Renal cortical epithelial cell (primary cell): ENCODE results near the gene ABCA5. TPM values are rescaled to one million over a fixed set of nuclear protein-coding genes. Genes with fewer than 3 reads are reported as not detected.
A peak's percentile ranks its signal among the peaks of the same experiment; 100 is the strongest.
"Not testable (repeated sequence)": the region's sequence is repeated elsewhere in the genome, so short reads cannot be mapped to it uniquely, and the experiment has no call there.

ENCODE experiments used
- DNase-seq: peaks from one replicate; pipeline ENCODE4 v3.0.0-alpha.2; 2011; ENCODE audit warnings: low read depth
- total RNA-seq: library from RNA; depleted of rRNA; stranded (reverse); fragments of >200 nt; gene quantifications from 2 replicates; pipeline ENCODE4 v1.2.3, GENCODE V29; 2014

ABCA5 gene
- total RNA-seq, 1 donor from 2014 or later: 10.4 TPM

DNA sequence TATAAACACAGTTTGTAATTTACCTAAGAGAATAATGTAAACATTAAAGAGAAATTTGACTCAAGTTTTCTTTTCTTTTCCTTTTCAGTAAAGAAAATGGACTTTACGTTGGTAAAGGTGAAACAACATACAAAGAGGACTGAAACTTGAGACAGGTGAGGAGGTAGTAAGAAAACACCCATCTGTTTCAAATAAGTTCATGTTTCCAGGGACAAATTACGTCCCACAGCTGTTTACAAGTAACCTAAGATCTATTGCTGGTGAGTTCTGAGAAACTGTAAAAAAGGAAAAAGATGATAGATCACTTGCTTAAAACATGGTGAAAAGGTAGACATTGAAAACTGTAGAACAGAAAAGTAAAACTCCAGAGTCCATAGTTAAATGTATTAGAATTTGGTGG lies 4.8 kb upstream of the ABCA5 start:
- no peak for DNase-seq

DNA sequence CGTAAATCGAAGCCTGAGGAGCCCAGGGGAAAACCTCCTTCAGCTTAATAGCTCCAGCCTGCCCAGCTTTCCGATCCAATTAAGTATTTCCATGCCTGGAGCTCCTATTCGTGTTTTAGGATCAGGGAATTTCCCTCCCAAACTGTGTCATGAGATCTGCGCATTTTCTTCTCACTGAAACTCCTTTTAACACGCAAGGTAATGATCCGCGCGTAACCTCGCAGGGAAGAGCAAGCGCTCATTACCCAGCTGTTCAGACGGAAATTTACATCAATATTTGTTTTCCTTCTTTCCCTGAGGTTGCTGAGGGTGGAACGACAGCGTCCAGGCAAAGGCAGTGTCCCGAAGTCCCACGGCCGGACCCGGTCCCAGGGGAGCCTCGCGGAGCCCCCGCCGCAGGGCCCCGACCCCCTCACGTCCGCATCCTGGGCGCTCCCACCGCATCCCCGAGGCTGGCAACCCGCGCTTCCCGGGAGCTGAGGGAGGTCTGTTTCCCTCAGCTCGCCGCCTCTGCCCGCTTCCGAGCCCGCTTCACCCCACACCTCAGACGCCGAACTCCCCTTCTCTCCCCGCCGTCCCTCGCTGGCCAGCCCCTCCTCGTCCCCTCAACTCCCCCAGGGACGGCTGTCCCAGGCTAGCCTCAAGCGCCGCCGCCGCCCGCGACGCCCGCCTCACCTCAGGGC lies 415 bp downstream of the ABCA5 start:
- peak; percentile 49 for DNase-seq

DNA sequence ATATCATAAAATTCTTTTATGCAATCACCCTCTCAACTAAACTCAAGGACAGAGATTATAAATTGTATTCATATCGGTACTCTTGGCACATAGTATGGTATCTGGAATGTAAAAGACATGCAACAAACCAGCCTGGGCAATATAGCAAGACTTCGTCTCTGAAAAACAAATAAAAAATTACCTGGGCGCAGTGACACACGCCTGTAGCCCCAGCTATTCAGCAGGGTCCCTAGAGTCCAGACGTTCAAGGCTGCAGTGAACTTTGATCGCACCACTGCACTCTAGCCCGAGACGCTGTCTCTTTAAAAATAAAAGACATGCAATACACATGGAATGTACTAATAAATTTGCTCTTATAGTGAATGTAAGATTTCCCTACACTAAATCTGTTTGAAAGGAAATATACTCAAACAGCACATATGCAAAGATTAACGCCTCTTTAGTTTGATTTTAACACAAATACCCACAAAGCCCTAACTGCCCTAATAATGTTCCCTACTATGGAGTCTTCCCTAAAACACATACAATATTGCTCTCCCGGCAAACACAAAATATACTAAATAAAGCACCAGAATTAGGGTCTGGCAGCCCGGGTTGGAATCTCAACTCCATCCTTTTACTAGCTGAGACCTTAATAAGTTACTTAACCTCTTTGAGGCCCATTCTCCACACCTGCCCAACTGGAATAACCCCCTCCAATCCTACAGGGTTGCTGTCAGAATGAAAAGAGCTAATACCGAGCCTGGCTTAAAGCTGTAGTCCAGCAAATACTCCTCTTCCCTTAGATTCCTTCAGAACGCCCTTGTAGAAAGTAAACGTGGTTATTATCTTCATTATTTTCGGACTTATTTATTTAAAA lies 1.2 kb downstream of the ABCA5 start:
- DNase-seq: no peak

DNA sequence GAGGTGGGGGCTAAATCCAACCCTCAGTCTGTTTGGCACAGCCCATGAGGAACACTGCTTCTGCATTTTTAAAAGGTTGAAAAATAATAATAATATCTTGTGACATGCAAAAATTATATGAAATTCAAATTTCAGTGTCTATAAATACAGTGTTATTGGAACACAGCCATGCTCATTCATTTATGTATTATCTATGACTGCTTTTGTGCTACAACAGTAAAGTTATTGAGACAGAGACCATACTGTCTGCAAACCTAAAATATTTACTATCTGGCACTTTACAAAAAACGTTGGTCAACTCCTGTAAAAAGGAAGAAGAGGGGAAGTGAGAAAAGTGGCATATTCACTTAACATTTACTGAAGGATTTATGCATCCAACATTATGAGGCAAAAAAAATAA lies 3.1 kb downstream of the ABCA5 start:
- no peak for DNase-seq

DNA sequence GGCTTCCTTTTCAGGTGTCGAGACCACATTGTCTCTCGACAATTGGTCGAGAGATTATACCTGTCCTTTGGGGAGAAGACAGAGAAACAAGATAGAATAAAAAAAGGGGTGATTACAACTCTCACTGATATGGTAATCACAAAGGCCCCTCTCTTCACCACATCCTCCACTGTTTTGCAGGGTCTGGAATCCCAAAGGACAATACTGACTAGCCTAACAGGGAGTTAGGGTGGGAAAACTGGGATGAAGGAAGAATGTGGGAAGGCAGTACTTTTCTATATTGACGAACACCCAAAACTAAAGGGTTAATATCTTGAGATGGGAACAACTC lies 6.1 kb downstream of the ABCA5 start:
- no peak for DNase-seq

DNA sequence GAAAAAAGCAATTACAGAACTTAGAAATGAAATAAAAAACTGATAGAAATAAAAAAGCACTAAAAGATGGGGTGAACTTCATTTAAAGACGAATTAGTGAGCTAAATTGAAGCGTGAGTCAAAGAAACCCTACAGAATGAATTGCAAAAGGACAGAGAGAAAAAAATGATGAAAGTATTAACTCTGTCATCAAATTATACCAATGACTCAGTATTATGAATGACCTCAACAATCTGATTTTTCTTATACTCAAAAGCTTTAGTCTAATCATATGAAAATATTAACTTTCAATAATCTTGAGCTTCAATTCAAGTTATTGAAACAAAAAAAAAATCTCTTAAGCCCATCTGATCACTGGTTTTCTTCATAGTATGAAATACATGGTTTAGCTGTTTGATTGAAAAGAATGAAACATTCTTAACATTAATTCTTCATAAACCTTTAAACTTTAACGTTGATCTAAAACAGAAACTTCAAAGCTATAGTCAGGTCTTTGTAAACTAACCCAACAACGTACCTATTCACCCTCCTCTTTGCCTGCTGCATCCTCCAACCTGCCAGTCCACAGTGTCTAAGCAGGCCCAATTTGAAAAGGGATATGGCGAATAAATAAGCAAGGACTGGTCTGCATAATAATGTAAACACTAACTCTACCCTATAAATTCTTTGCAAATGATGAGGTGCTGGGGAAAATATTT lies 6.6 kb downstream of the ABCA5 start:
- DNase-seq: no peak

DNA sequence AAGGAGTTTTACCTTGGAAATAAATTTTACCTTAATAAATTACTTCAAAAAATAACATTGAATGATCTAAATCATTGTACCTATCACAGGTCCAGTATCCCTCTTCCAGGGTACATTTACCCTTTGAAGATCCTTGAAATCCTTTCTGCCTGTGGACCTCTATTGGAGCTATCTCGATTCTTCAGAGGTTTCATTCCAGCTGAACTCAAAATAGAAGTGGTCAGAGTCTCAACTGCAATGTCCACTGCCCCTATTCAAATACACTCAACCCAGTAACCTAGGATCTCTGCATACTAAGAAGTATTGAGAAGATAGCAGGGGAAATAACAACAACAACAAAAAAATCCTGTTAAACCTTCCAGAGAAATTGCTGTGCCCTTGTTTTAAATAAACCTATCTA lies 9.3 kb downstream of the ABCA5 start:
- DNase-seq: no peak

DNA sequence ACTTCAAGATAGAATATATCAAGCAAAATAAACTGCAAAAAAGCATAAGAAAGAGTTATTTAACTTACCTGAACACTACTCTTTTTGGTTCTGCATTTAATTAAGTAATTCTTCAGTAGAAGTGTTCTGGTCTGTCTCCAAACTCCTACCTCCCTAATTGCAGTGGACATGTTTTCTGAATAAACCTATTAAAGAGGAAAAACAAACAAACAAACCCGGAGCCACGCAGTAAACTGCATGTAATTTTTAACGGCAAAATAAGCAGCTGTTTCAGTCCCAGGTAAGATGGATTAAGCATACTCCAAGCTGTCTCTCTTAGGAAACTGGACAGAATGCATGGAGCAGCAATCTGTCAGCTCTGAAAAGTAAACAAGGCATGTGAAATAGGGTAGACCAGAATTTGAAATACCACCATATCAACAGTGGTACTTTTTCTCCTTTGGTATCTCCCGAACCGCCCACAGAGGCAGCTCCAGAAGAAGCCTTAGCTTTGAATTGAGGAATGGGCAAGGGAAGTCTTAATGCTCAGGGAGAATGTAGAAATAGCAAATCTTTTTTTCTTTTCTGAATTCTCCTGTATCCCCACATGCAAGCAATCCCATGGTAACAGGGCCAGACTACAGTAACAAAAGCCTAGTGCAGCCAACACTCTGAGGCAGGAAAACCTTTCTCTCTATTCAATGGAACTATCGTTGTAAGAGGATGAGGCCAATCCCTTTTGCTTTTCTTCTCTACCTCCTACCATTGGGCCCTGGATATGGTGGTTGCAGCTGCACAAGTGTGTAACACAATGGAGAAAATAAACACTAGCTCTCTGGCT lies 12.5 kb downstream of the ABCA5 start:
- DNase-seq: no peak

DNA sequence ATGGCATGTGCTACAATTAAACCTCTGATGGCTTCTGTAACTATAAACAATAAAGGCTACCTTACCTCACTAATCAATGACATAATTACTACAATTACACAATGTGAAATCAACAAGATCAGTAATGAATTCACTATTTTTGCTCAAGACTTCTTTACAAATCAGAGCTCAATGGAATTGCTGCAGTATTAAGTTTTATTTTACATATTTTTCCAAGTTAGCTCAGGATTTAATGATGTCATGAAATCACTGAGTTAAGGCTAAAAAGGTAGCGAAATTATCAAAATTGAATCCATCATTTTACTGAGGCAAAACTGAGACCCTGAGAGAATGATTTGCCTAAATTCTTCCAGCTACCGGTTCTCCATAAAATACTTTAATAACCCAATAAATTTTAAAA lies 21.8 kb downstream of the ABCA5 start:
- no peak for DNase-seq

DNA sequence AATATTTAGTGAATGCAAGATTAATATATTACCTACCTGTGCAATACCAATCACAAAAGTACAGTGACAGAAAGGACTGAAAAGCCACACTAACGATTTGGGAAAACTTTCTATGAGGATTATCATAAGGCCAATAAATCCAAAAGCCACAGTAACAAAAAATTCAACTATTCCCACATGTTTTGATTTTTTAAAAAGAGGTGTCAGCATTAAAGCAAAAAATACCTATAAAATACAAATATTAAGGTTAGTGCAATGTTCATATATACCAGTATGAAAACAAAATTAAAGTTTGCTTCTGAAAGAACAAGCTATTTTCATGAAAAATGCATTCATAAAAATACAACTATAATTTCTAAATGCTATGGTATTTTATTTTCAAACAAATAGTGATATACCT lies 24.3 kb downstream of the ABCA5 start:
- DNase-seq: no peak

DNA sequence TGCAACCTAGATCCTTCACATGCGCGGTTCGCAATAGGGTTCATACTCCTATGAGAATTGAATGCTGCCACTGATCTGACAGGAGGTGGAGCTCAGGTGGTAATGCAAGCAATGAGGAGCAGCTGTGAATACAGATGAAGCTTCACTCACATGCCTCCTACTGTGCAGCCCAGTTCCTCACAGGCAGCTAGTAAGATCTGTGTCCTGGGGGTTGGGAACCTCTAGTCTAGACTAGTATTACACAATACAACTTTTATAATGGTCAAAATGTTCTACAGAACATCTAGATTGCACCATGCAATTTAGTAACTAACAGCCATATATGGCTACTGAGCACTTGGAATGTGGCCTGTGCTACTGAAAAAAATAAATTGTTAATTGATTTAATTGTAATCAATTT lies 26.7 kb downstream of the ABCA5 start:
- peak; percentile 59 for DNase-seq

DNA sequence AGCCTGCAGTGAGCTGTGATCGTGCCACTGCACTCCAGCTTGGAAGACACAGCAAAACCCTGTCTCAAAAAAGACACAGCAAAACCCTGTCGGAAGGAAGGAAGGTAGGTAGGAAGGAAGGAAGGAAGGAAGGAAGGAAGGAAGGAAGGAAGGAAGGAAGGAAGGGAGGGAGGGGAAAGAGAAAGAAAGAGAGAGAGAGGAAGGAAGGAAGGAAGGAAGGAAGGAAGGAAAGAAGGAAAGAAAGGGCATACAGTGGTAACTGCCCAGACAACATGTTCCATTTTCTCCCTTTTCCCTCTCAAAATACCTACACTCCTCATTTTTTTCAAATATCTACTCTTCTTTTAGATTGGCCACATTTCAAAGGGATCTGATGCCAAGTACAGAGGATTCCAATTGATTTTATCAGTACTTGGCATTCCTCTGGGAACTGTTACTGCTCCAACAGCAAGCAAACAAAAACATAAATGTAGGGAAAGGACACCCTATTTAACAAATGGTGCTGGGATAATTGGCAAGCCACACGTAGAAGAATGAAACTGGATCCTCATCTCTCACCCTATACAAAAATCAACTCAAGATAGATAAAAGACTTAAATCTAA lies 28.7 kb downstream of the ABCA5 start:
- not testable (repeated sequence) for DNase-seq

DNA sequence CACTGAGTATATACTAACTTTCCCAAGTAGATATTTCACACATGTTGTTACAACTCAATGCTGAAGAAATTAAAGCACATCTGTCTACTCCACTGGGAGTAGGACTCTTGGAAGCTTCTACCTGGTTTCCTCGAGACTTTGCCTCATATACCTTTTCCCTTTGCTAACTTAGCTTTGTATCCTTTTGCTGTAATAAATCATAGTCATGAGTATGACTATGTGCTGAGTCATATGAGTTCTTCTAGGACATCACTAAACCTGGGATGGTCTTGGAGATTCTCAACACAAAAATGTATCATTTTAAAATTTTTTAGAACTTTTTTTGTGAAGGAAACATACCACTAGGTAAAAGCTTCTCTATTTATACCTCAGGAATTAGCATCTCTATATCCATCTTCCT lies 39.8 kb downstream of the ABCA5 start:
- peak; percentile 15 for DNase-seq

DNA sequence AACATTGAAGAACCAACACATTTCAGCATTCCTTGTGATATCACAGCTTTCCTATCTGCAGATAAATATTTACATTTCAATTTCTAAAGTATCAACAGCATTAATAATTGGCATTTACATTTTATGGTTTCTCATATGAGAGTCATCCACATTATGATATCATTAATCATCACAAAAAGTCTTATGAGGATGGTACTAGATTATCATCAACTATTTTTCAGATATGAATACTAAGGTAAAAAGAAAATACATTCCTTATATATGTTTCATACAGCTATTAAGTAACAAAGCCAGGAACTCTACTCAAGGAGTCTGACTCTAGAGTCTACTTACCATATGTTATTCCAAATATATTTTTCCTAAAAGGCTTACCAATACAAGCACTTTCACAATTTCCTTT lies 40.7 kb downstream of the ABCA5 start:
- no peak for DNase-seq

DNA sequence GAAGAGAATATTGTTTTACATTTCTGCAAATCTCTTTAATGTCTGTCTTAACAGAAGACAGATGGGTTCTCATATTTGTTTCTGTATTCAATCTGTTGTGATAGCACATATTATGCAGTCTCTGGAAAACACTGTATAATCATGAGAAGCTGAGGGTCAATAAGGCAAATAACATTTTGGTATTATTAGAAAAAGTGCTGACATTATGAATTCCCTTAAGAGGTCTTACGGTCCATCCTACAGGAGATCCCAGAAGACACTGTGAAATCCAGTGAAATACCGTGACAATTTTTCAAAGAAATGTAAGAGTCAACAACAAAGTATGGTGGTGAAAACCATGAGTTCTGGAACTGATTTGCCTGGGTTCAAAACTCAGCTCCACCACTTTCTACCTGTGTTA lies 42.3 kb downstream of the ABCA5 start:
- no peak for DNase-seq

DNA sequence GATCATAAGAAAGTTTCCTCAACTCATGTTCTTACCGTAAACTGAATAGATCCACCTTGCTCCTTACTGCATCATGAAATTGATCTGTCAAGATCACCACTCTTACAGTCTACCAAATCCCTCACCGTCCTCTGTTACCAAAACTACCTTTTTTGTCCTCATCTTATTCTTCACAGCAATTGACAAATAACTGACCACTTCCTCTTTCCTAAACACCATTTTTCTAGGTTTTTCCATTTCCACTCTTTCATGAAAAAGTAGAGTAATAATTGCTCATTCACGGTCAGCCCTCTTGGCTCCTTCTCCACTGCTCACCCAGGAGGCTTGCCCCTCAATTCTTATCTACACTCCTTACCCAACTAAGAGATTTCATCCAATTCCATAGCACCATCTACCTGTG lies 44.9 kb downstream of the ABCA5 start:
- no peak for DNase-seq

DNA sequence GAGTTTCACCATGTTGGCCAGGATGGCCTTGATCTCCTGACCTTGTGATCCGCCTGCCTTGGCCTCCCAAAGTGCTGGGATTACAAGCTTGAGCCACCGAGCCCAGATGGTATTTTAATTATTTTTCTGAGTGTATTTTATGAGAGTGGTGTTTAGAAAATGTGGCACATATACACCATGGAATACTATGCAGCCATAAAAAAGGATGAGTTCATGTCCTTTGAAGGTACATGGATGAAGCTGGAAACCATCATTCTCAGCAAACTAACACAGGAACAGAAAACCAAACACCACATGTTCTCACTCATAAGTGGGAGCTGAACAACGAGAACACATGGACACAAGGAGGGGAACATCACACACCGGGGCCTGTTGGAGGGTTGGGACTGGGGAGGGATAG lies 50.7 kb downstream of the ABCA5 start:
- DNase-seq: not testable (repeated sequence)

DNA sequence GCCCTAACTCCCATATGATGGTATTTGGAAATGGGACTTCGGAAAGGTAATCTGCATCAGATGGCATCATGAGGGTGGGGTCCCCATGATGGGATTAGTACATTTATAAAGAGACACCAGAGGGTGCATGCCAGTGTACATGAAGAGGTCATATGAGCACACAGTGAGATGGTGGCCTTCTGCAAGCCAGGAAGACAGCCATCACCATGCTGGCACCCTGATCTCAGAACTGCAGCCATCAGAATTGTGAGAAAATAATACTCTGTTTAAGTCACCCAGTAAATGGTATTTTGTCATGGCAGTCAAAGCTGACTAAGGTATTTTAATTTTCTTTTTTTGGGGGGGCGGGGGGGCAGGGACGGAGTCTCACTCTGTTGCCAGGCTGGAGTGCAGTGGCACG lies 51.2 kb downstream of the ABCA5 start:
- no peak for DNase-seq

DNA sequence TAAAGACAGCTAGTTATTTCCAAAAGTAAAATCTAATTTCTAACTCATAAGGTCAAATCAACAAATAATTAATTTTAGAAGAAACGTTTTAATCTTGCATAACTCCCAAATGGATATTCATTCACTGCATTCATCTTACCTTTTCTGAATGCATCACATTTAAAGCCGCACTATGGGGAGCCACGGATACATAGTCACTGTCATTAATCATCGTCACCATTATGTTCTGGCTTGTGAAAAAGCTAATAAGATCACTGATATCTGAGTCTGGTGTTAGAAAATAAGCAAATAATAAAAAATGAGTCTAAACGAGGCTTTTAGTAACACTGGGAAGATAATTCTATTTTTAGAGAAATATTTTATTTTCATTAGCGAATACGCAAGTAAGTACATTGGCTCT lies 55.9 kb downstream of the ABCA5 start:
- DNase-seq: no peak

DNA sequence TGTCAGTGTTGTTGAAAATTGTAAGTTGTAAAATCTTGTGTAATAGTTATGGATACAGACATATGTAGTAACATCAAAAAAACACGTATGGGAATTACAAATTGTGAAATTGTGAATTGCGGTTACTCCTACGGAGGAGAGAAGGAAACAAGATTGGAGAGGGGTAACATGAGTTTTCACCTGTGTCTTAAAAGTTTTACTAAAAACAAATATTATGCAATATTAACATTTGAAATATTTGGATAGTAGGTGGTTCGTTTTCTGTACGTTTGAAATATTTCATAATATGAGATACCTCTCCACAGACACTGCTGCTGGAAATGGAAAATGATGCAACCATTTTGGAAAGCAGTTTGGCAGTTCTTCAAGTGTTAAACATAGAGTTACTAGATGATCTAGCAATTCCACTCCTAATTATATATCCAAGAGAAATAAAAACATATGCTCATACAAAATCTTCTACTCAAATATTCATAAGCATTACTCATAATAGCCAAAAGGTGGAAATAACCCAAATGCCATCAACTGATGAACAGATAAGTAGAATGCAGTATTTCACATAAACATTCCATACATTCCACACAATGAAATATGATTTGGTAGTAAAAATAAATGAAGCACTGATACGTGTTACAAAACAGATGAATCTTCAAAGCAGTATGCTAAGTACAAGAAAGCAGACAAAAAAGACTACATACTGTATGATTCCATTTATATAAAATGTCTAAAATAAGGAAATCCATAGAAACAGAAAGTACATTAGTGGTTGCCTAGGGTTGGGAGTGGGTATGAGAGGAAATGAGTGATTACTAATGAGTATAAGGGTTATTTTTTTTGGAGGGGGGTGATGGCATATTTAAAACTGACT lies 57.6 kb downstream of the ABCA5 start:
- no peak for DNase-seq

DNA sequence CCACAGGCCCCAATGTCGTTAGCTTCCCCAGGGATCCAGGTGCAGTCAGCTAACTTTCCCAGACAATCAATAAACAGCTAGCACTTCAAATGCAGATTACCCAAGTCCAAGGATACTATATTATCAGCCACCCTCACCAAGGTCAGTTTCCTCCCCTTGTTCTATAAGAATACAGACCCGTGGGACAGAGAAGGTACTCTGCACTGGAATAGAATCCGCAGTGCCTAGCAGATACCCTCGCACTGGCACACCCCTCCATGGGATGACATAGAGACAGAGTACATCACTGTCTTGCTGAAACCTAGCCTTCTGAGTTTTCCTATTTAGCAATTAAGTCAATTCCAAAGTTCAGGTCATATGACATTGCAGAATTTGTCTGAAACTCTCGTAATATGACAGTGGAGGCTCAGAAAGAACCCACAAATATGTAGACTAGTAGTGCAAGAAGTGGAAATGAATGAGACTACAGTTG lies 58.4 kb downstream of the ABCA5 start:
- no peak for DNase-seq
